PC-3 (cell line): ENCODE measurements around the gene SSMEM1.

Source experiments
- EZH2phosphoT487 ChIP-seq: fragments of 300-600 bp; sonication (generic); IDR thresholded peaks from 2 replicates; pipeline ENCODE4 v1.6.1; 2018; ENCODE audit warnings: mild to moderate bottlenecking, antibody characterized with exemption, low read length, borderline replicate concordance
- TF ChIP-seq, protein P1 (sequence below): fragments of 300-600 bp; sonication (generic); conservative IDR thresholded peaks from 2 replicates; pipeline ENCODE4 v1.5.1; 2017; ENCODE audit warnings: antibody characterized with exemption, low read depth, mild to moderate bottlenecking, low read length

- TF ChIP-seq, protein P1, sequence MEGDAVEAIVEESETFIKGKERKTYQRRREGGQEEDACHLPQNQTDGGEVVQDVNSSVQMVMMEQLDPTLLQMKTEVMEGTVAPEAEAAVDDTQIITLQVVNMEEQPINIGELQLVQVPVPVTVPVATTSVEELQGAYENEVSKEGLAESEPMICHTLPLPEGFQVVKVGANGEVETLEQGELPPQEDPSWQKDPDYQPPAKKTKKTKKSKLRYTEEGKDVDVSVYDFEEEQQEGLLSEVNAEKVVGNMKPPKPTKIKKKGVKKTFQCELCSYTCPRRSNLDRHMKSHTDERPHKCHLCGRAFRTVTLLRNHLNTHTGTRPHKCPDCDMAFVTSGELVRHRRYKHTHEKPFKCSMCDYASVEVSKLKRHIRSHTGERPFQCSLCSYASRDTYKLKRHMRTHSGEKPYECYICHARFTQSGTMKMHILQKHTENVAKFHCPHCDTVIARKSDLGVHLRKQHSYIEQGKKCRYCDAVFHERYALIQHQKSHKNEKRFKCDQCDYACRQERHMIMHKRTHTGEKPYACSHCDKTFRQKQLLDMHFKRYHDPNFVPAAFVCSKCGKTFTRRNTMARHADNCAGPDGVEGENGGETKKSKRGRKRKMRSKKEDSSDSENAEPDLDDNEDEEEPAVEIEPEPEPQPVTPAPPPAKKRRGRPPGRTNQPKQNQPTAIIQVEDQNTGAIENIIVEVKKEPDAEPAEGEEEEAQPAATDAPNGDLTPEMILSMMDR, result no peak
- no peak for TF ChIP-seq EZH2phosphoT487
Observed at GRCh38 chr7:130182990-130183389, 24.7 kb upstream of the SSMEM1 start.
